K562 (cell line): ENCODE measurements around the gene CTCF. TPM values are rescaled to one million over a fixed set of nuclear protein-coding genes. Genes with fewer than 3 reads are reported as not detected.
A peak's percentile ranks its signal among the peaks of the same experiment; 100 is the strongest.

Experiments used
- ATAC-seq: fragments of 200-7000 bp; cut with Tn5 transposase; 3 replicates; pipeline ENCODE4 v1.9.1; 2020; ENCODE audit warnings: moderate library complexity
- BruUV-seq: library from RNA; stranded (reverse); fragments of 400-500 nt; replicated peaks from 2 replicates; lab custom pipeline; 2021; lab: Mats Ljungman, UMichigan
- CTCF ChIA-PET: fragments of 300-600 bp; formaldehyde crosslinking; extraction: SDS; loops from one replicate; lab custom pipeline; 2021; ENCODE audit warnings: low intra/inter-chr PET ratio; lab: Yijun Ruan, JAX
- POLR2A ChIA-PET: fragments of 300-600, 350-650 bp; sonication (Branson Sonifier 250); formaldehyde crosslinking; extraction: SDS; loops from one replicate; lab custom pipeline; 2021; ENCODE audit warnings: antibody characterized with exemption, inconsistent platforms; lab: Yijun Ruan, JAX
- DNase-seq, 4 experiments: peaks; one replicate each; pipeline versions ENCODE4 v3.0.0 to v3.0.0-alpha.2; 2011 to 2018; ENCODE audit warnings: low spot score in 3 of 4, mixed read lengths in 3 of 4; ENCODE audit errors: extremely low read depth in 1 of 4
- FAIRE-seq: peaks from 2 replicates; lab custom pipeline; 2011; peaks lifted over from hg19 to GRCh38; lab: Jason Lieb, UNC
- H2AFZ ChIP-seq: 2 replicates; pipeline ENCODE4 v1.6.0; 2011; ENCODE audit warnings: low read depth, low read length, control low read depth, inconsistent platforms
- H3K27ac ChIP-seq: fragments of 200-600 bp; 3 replicates; pipeline ENCODE4 v1.8.0; 2011; ENCODE audit warnings: low read depth, mild to moderate bottlenecking, control low read depth, inconsistent platforms, low read length, moderate library complexity, mixed read lengths; ENCODE audit errors: extremely low read depth
- H3K27me3 ChIP-seq, 2 experiments: fragments of 300-600 bp in 1 of 2; 2 replicates in 1 of 2; 3 replicates in 1 of 2; pipeline versions ENCODE4 v1.6.0 to v1.8.0; 2011; ENCODE audit warnings: inconsistent platforms in 2 of 2, low read length in 2 of 2, mild to moderate bottlenecking in 1 of 2, mixed read lengths in 1 of 2, moderate library complexity in 1 of 2; ENCODE audit not compliant: control insufficient read depth in 2 of 2, insufficient read depth in 2 of 2
- H3K36me3 ChIP-seq: fragments of 300-600 bp; 3 replicates; pipeline ENCODE4 v1.8.0; 2011; ENCODE audit warnings: mild to moderate bottlenecking, low read length, inconsistent platforms; ENCODE audit not compliant: control insufficient read depth, insufficient read depth
- H3K4me1 ChIP-seq, 2 experiments: fragments of 200-600 bp in 1 of 2; replicated peaks in 1 of 2; 2 replicates in 1 of 2; 3 replicates in 1 of 2; pipeline versions ENCODE4 v1.5.1 to v1.8.0; 2011; ENCODE audit warnings: inconsistent platforms in 2 of 2, low read length in 2 of 2, mild to moderate bottlenecking in 1 of 2, mixed read lengths in 1 of 2, moderate library complexity in 1 of 2; ENCODE audit not compliant: control insufficient read depth in 2 of 2, insufficient read depth in 2 of 2
- H3K4me2 ChIP-seq: 2 replicates; pipeline ENCODE4 v1.6.1; 2011; ENCODE audit warnings: low read length, control low read depth, inconsistent platforms, mixed read lengths; ENCODE audit not compliant: insufficient read depth
- H3K4me3 ChIP-seq: fragments of 200-600 bp; sonication (generic), shearing (Covaris generic); 2 replicates; pipeline ENCODE4 v1.5.1; 2016; ENCODE audit warnings: control low read depth, inconsistent platforms
- H3K79me2 ChIP-seq: fragments of 200-600 bp; 3 replicates; pipeline ENCODE4 v1.8.0; 2011; ENCODE audit warnings: low read length, inconsistent platforms; ENCODE audit not compliant: control insufficient read depth, insufficient read depth
- H3K9ac ChIP-seq, 2 experiments: 2 replicates each; pipeline versions ENCODE4 v1.6.0 to v1.6.1; 2011; ENCODE audit warnings: low read depth in 2 of 2, low read length in 2 of 2, control low read depth in 1 of 2, inconsistent platforms in 1 of 2, mild to moderate bottlenecking in 1 of 2, mixed read lengths in 1 of 2; ENCODE audit not compliant: insufficient read depth in 1 of 2
- H3K9me1 ChIP-seq: one replicate; pipeline ENCODE4 v1.6.0; 2011; ENCODE audit warnings: inconsistent platforms, mild to moderate bottlenecking, low read length, moderate library complexity; ENCODE audit not compliant: control insufficient read depth, insufficient read depth
- H3K9me3 ChIP-seq: replicated peaks from 2 replicates; pipeline ENCODE4 v1.5.1; 2011; ENCODE audit warnings: low read depth, low read length, inconsistent platforms; ENCODE audit not compliant: control insufficient read depth, insufficient read depth
- H4K20me1 ChIP-seq: replicated peaks from 2 replicates; pipeline ENCODE4 v1.6.1; 2011; ENCODE audit warnings: low read length, inconsistent platforms, mixed read lengths; ENCODE audit not compliant: control insufficient read depth, insufficient read depth
- CTCF ChIP-seq, 3 experiments: IDR thresholded peaks in 2 of 3; conservative IDR thresholded peaks in 1 of 3; 2 replicates each; pipeline ENCODE4 v1.5.1; 2011 to 2012; ENCODE audit warnings: low read length in 3 of 3, mild to moderate bottlenecking in 3 of 3, control low read depth in 2 of 3, improper control_type of control experiment in 1 of 3, inconsistent platforms in 1 of 3, low read depth in 1 of 3, mixed read lengths in 1 of 3, moderate library complexity in 1 of 3; ENCODE audit not compliant: insufficient read depth in 2 of 3
- RAD21 ChIP-seq, 2 experiments: fragments of 250-450 bp in 1 of 2; fragments of 450-650 bp in 1 of 2; sonication (Bioruptor Pico) in 1 of 2; formaldehyde crosslinking in 1 of 2; IDR thresholded peaks in 1 of 2; conservative IDR thresholded peaks in 1 of 2; 2 replicates each; pipeline versions ENCODE4 v1.4.0 to v1.8.0; 2020 to 2022; ENCODE audit warnings: mild to moderate bottlenecking in 2 of 2, moderate library complexity in 1 of 2
- ZBTB33 ChIP-seq: sonication (generic); formaldehyde crosslinking; IDR thresholded peaks from 2 replicates; pipeline ENCODE4 v1.8.1; 2023; ENCODE audit warnings: mild to moderate bottlenecking, missing genetic modification reagents
- ZNF3 ChIP-seq: fragments of 250-450 bp; sonication (Bioruptor Pico); IDR thresholded peaks from 2 replicates; pipeline ENCODE4 v1.5.0; 2021; ENCODE audit warnings: mild to moderate bottlenecking, moderate library complexity
- ZNF507 ChIP-seq: conservative IDR thresholded peaks from 2 replicates; pipeline ENCODE4 v1.6.1; 2017; ENCODE audit warnings: missing genetic modification characterization, missing compliant biosample characterization
- WGBS: fragments of 100-300 bp; shearing (Covaris generic); methylation state at CpG from one replicate; pipeline ENCODE4 v1.1.6; 2016; ENCODE audit warnings: low coverage, mixed read lengths; ENCODE audit not compliant: insufficient coverage; ENCODE audit errors: missing lambda C conversion rate; 5-methylcytosine and 5-hydroxymethylcytosine counted together
- in situ Hi-C: fragments of 300-500 bp; cut with MboI; formaldehyde crosslinking; loops from 4 replicates; pipeline ENCODE4 v1.15.0; 2018; ENCODE audit warnings: inconsistent platforms, mixed read lengths
- intact Hi-C: fragments of 100-400 bp; cut with micrococcal nuclease; formaldehyde crosslinking; loops from 2 replicates; pipeline ENCODE4 v1.14.2; 2022
- polyA plus RNA-seq, 8 experiments: library from polyadenylated mRNA; depleted of rRNA in 4 of 8; stranded (reverse) in 5 of 8; unstranded in 3 of 8; fragments of >200 nt; fragmentation: Nextera tagmentation in 2 of 8; fragmentation: Illumina TruSeq in 1 of 8; extraction: Ambion mirVana in 2 of 8; extraction: Trizol in 1 of 8; gene quantifications; 2 replicates each; pipeline versions ENCODE4 v1.2.1 to v1.2.3, GENCODE V29; 2011 to 2014; ENCODE audit warnings: inconsistent platforms in 1 of 8, missing spikeins in 1 of 8
- total RNA-seq, 7 experiments: library from RNA; depleted of rRNA in 6 of 7; stranded (reverse); fragments of >200 nt in 6 of 7; fragmentation: Illumina TruSeq in 2 of 7; extraction: Trizol in 2 of 7; gene quantifications; 2 replicates each; pipeline versions ENCODE4 v1.2.1 to v1.2.3, GENCODE V29; 2011 to 2021; ENCODE audit warnings: low replicate concordance in 1 of 7

The CTCF gene
- total and polyA plus RNA-seq, 9 of the 15 experiments (the other 6 are each of a cell fraction or from before 2014, with no cell fraction given) = 7.8 to 49.2 (median 33.9) TPM

- Histone ChIP-seq H3K4me3 (no peak overlapping the region), H3K9me3 (no peaks in the 10 kb centered on the region), H3K36me3 (peaks cover 67% of the 10 kb centered on the region), H3K4me1 (peaks cover 0 to 4% of the 10 kb centered on the region in 2 experiments; a peak in 1 of 5 replicates)
- BruUV-seq = no TSS peak
- CTCF ChIA-PET = no interaction called here
- POLR2A ChIA-PET = no interaction called here
- TF ChIP-seq ZNF3 (CRISPR knock-in tag) (no peak), ZBTB33 (CRISPR knock-in tag) (peak; percentile 13; the same call in 1 of the 2 replicates), ZNF507 (tag) (no peak), RAD21 (CRISPR knock-in tag; conservative IDR thresholded peaks at IDR 0.05 in 1 of 2, IDR thresholded peaks at IDR 0.05 in 1 of 2) (0 out of 4 replicates have a peak, but pooled peaks of 1 of the 2 experiments have one; percentile 8), CTCF (IDR thresholded peaks at IDR 0.05 in 2 of 3, conservative IDR thresholded peaks at IDR 0.05 in 1 of 3; ENCODE audit: insufficient read depth in 2 of 3, low read depth in 1 of 3, low read length in 3 of 3) (peak; percentile 5 to 32 (median 26); a peak in 2 of 6 replicates)
- TF ChIP-seq, all 486 proteins: peak for 3
- Histone ChIP-seq H3K79me2 (peaks cover 5% of the 10 kb centered on the region; the same call in 2 of the 3 replicates), H3K9ac (no peak overlapping the region), H3K4me2 (no peak overlapping the region), H3K9me1 (no peaks in the 10 kb centered on the region), H2AFZ (no peak overlapping the region), H4K20me1 (no peaks in the 10 kb centered on the region), H3K27ac (no peak overlapping the region), H3K27me3 (no peaks in the 10 kb centered on the region)
- in situ Hi-C loops (no loop called here), intact Hi-C loops (no loop called here)
- FAIRE-seq (no peak), ATAC-seq (peak; percentile 38; the same call in 1 of the 3 replicates), DNase-seq (peak in 1 of 4 experiments; percentile 17)
- 79% methylated on average over 10 of the region's 10 CpGs for WGBS
Measured at GRCh38 chr16:67613808-67614207, 51.5 kb downstream of the CTCF start.
